Measurements from ENCODE around the gene BTBD1. TPM values are rescaled to one million over a fixed set of nuclear protein-coding genes. Genes with fewer than 3 reads are reported as not detected.
A peak's percentile ranks its signal among the peaks of the same experiment; 100 is the strongest.

Gene BTBD1
- total RNA-seq, 4 donors from 2014 or later = 54.9 to 140 (median 101) TPM

DNA sequence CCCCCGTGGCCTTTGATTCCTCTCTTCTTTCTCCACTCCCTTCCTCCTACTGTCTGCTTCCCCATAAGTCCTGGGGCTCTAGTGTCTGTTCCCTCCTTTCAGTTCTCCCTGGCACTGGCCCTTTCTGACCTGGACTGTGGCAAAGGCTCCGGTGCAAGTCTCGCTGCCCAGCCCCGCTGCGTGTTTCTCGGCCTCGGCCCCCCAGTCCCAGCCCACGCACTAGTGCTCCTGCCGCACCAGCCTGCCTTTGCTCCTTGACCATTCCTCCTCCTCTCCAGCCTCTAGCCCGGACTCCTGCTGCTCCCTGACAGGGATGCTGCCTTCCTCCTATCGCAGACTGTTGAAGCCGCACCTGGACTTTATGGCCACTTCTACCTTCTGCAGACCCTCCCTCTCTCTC, 42.5 kb upstream of the BTBD1 start:
- no peaks in the 10 kb centered on the region for H3K27me3 ChIP-seq
- H3K9me3 ChIP-seq = no peaks in the 10 kb centered on the region
- intact Hi-C loops (cut with DNase I; ENCODE audit: low total_unique reads) = no loop called here
- no peak for DNase-seq
- H3K27ac ChIP-seq = no peak overlapping the region
- H3K36me3 ChIP-seq = no peaks in the 10 kb centered on the region
- peaks cover 0 to 10% of the 10 kb centered on the region in 2 donors for H3K4me1 ChIP-seq
- TF ChIP-seq, protein P1, sequence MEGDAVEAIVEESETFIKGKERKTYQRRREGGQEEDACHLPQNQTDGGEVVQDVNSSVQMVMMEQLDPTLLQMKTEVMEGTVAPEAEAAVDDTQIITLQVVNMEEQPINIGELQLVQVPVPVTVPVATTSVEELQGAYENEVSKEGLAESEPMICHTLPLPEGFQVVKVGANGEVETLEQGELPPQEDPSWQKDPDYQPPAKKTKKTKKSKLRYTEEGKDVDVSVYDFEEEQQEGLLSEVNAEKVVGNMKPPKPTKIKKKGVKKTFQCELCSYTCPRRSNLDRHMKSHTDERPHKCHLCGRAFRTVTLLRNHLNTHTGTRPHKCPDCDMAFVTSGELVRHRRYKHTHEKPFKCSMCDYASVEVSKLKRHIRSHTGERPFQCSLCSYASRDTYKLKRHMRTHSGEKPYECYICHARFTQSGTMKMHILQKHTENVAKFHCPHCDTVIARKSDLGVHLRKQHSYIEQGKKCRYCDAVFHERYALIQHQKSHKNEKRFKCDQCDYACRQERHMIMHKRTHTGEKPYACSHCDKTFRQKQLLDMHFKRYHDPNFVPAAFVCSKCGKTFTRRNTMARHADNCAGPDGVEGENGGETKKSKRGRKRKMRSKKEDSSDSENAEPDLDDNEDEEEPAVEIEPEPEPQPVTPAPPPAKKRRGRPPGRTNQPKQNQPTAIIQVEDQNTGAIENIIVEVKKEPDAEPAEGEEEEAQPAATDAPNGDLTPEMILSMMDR (IDR thresholded peaks at IDR 0.05) = no peak
- no peak for TF ChIP-seq POLR2A (IDR thresholded peaks at IDR 0.05)
- H3K4me3 ChIP-seq = no peak overlapping the region

DNA sequence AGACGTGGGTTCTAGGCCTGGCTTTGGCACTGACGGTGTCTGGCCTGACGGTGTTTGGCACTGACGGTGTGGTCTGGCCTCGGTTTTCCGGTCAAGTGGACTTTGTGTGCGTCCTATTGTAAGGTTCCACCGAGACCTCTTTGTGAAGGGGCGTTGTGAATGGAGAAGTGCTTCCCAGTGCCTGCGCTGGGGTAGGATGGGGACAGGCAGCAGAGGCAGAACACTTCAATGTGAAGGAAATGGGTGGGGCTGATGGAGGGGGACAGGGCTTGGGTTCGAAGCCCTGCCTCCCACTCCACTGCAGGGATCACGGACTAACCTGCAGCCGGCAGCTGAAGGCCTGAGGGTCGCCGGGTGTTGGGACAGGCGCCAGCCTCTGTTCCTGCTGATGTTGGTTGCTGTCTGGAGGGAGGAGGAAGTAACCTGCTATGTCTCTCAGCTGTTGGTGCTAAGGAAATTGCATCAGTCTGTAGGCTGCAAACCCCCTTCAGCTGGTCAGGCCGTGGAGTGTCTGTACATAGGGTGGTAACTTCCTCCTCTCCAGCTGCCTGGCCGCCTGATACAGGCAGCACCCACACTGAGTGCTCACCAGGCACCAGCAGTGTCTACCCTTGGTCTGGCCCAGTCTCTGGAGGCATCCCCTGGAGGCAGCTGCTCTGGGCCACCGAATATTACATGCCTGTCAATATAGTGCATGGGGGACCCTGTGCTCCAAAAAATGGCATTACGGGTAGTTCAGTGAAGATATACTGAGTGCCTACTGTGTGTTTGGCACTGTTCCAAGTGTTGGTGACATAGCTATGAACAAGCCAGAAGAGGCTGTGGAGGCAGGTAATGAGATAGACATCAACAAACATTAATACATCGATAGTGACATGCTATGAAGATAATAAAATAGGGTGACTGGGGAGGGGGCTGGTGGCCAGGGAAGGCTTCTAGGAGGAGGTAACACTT, 41.5 kb upstream of the BTBD1 start:
- intact Hi-C loops (cut with DNase I; ENCODE audit: low total_unique reads) = no loop called here
- Histone ChIP-seq H3K27ac (peak overlapping the region; percentile 5 to 30), H3K4me1 (peaks cover 0 to 10% of the 10 kb centered on the region in 2 donors)

DNA sequence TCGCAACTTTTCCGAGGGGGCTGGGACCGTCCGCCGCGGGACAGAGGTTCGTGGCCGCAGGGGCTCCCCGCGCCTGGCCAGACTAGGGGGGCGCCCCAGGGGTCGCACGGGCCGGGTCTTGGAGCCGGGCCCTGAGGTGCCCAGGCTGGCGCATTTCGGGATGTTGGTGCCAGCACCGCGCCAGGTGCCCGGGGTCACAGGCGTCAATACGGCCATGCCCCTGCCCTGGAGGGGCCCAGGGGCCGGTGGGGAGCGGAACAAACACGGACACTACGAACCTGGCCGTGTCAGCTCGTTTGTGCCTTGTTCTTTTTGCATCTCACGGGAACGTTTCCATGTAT, 40.8 kb upstream of the BTBD1 start:
- no peak for DNase-seq
- intact Hi-C loops (cut with DNase I; ENCODE audit: low total_unique reads) = no loop called here
- no peaks in the 10 kb centered on the region for H3K27me3 ChIP-seq
- peaks cover 0 to 10% of the 10 kb centered on the region in 2 donors for H3K4me1 ChIP-seq
- no peaks in the 10 kb centered on the region for H3K9me3 ChIP-seq
- TF ChIP-seq, protein P1 (IDR thresholded peaks at IDR 0.05) = no peak
- no peak for TF ChIP-seq POLR2A (IDR thresholded peaks at IDR 0.05)
- H3K4me3 ChIP-seq = peak overlapping the region; percentile 15 to 24
- H3K36me3 ChIP-seq = no peaks in the 10 kb centered on the region
- peak overlapping the region; percentile 5 to 30 for H3K27ac ChIP-seq

More for the DNA sequence above, 41.5 kb upstream of the BTBD1 start:
- no peaks in the 10 kb centered on the region for H3K36me3 ChIP-seq
- no peaks in the 10 kb centered on the region for H3K27me3 ChIP-seq
- H3K9me3 ChIP-seq = no peaks in the 10 kb centered on the region
- TF ChIP-seq POLR2A (IDR thresholded peaks at IDR 0.05) = no peak
- peak; percentile 15 to 39 for DNase-seq
- H3K4me3 ChIP-seq = no peak overlapping the region

DNA sequence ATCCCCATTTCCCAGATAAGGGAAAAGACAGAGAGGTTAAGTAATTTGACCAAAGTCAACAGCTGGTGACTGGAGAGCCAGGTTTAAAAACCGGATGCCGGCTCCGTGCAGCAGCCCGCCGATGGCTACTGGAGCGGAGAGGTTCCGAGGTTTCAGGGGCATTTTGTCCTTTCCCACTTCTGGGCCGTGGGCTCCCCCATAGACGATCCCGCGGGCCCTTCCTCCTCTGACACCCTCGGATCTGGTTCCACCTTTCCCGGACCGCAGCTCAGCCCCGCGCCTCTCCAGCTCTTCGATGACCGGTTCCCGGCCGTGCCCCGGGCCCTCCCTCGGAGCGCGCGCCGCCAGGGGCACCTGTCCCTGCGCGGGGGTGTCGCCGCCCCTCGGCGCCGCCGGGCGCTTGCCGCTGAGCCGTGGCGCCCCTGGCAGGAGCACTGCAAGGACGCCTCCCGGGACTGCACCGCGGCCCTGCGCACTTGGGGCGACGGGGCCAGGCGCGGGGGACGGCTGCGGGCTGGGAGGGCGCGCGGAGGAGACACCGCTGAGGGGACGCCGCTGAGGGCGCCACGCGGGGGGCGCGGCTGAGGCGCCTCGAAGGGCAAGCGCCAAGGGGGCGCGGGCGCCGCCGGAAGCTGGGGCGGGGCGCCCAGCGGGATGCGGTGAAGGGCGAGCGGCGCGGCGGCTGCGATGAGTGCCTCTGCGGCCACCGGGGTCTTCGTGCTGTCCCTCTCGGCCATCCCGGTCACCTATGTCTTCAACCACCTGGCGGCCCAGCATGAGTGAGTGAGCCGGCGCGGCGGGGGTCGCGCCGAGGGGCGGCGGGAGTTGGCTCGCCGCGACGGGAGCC, 40.2 kb upstream of the BTBD1 start, which contains the start of gene TM6SF1:
TSS of gene TM6SF1 (plus strand) at position 652 of the 847 bp plus-strand sequence. CDS start at position 688, 36 bp downstream.
- no peak for DNase-seq
- Histone ChIP-seq H3K27me3 (no peaks in the 10 kb centered on the region), H3K36me3 (no peaks in the 10 kb centered on the region), H3K9me3 (no peaks in the 10 kb centered on the region), H3K4me1 (peaks cover 0 to 10% of the 10 kb centered on the region in 2 donors), H3K27ac (peak within 1 kb of the TSS; percentile 5 to 30), H3K4me3 (peak within 1 kb of the TSS; percentile 15 to 24)
- TF ChIP-seq POLR2A (IDR thresholded peaks at IDR 0.05) = no peak
- TF ChIP-seq, protein P1 (IDR thresholded peaks at IDR 0.05) = no peak
- intact Hi-C loops (cut with DNase I; ENCODE audit: low total_unique reads) = no loop called here

DNA sequence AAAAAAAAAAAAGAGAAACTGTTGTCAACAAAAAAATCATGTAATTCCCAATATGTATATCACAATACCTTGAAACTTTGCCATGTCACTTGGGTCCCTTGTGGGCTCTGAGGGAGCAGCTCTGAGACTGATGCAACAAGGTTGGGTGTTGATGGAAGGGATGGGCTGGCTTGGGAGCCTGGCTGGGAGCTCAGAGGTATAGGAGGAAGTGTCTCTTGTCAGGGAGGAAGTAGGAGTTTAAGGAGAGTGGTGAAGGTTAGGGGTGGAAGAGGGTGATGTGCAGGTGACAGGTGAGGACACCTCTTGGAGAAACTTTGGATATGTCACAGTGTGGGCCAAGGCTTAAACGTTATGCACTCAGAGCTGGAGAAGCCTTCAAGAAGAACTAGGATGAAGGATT, 38.4 kb upstream of the BTBD1 start:
- no peak for DNase-seq
- no peaks in the 10 kb centered on the region for H3K27me3 ChIP-seq
- intact Hi-C loops (cut with DNase I; ENCODE audit: low total_unique reads) = no loop called here
- no peaks in the 10 kb centered on the region for H3K36me3 ChIP-seq
- no peak overlapping the region for H3K27ac ChIP-seq
- no peaks in the 10 kb centered on the region for H3K9me3 ChIP-seq
- TF ChIP-seq, protein P1 (IDR thresholded peaks at IDR 0.05) = no peak
- no peak for TF ChIP-seq POLR2A (IDR thresholded peaks at IDR 0.05)
- peaks cover 0 to 10% of the 10 kb centered on the region in 2 donors for H3K4me1 ChIP-seq
- no peak overlapping the region for H3K4me3 ChIP-seq

All from uterus (tissue), 4 donors.